ENCODE data around the gene RABGAP1L.

DNA sequence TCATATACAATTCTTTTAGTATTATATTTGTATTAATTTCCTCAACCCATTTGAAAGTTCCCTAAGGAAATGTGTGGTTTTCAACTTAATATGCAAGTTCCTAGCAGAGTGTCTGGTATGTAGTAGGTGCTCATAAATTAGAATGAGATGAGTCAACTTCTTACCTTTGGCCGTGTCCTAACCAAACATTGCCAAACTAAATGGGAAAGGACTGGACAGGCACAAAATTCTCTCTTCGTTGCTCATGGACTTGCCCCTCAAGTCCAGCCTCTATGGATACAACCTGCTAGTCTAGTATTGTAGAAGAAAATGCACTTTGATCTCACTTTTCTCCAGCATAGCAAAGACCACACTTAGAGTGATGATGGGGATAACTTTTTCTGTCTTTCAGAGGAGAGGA lies 875.5 kb downstream of the RABGAP1L start:
- TF ChIP-seq POLR2A (IDR thresholded peaks at IDR 0.05; ENCODE audit: low read length) (no peak), GATA1 (IDR thresholded peaks at IDR 0.05; ENCODE audit: low read depth, low read length) (no peak)

All from erythroblast (primary cell).